Caco-2 (cell line): ENCODE results near the gene MRPL22. TPM values are rescaled to one million over a fixed set of nuclear protein-coding genes. Genes with fewer than 3 reads are reported as not detected.

Source experiments
- BruUV-seq: library from RNA; stranded (reverse); fragments of 400-500 nt; replicated peaks from 2 replicates; lab custom pipeline; 2021; lab: Mats Ljungman, UMichigan
- CTCF ChIA-PET: fragments of 300-600 bp; sonication (Branson Sonifier 250); formaldehyde crosslinking; loops from one replicate; lab custom pipeline; 2022; ENCODE audit warnings: antibody characterized with exemption; lab: Charles Lee
- POLR2A ChIA-PET: fragments of 300-600 bp; sonication (Branson Sonifier 250); formaldehyde crosslinking; loops from one replicate; lab custom pipeline; 2022; ENCODE audit warnings: antibody characterized with exemption; lab: Charles Lee
- DNase-seq, 2 experiments: peaks; one replicate each; pipeline versions ENCODE4 v3.0.0 to v3.0.0-alpha.2; 2020 to 2022
- H3K27me3 ChIP-seq: replicated peaks from 2 replicates; pipeline ENCODE4 v1.6.0; 2011; ENCODE audit warnings: low read length; ENCODE audit not compliant: control insufficient read depth, insufficient read depth
- H3K36me3 ChIP-seq: 2 replicates; pipeline ENCODE4 v1.5.1; 2011; ENCODE audit warnings: low read length; ENCODE audit not compliant: control insufficient read depth, insufficient read depth
- H3K4me1 ChIP-seq: fragments of 250-450 bp; sonication (Bioruptor Pico); 2 replicates; pipeline ENCODE4 v1.5.1; 2020; ENCODE audit warnings: mild to moderate bottlenecking
- H3K4me3 ChIP-seq: 2 replicates; pipeline ENCODE4 v1.5.1; 2011; ENCODE audit warnings: low read depth, mild to moderate bottlenecking, control low read depth, low read length
- H3K9me3 ChIP-seq: fragments of 250-450 bp; sonication (Bioruptor Pico); 2 replicates; pipeline ENCODE4 v1.5.1; 2020; ENCODE audit warnings: mild to moderate bottlenecking, moderate library complexity
- H3K27ac Mint-ChIP-seq: one replicate; pipeline ENCODE4 v1.8.0; 2022; ENCODE audit warnings: mixed read lengths; ENCODE audit not compliant: unreplicated experiment
- H3K27me3 Mint-ChIP-seq: one replicate; pipeline ENCODE4 v1.8.0; 2022; ENCODE audit warnings: mixed read lengths; ENCODE audit not compliant: insufficient read depth, unreplicated experiment
- H3K36me3 Mint-ChIP-seq: one replicate; pipeline ENCODE4 v1.8.0; 2022; ENCODE audit warnings: mild to moderate bottlenecking, mixed read lengths; ENCODE audit not compliant: insufficient read depth, unreplicated experiment
- H3K4me1 Mint-ChIP-seq: one replicate; pipeline ENCODE4 v1.8.0; 2022; ENCODE audit warnings: low read depth, mixed read lengths; ENCODE audit not compliant: unreplicated experiment
- H3K4me3 Mint-ChIP-seq: one replicate; pipeline ENCODE4 v1.8.0; 2022; ENCODE audit warnings: mild to moderate bottlenecking, moderate library complexity, mixed read lengths; ENCODE audit not compliant: unreplicated experiment
- H3K9me3 Mint-ChIP-seq: one replicate; pipeline ENCODE4 v1.8.0; 2022; ENCODE audit warnings: mixed read lengths; ENCODE audit not compliant: unreplicated experiment
- CTCF ChIP-seq, 2 experiments: fragments of 200-600 bp in 1 of 2; IDR thresholded peaks; 1 replicate in 1 of 2; 2 replicates in 1 of 2; pipeline versions ENCODE4 v1.5.1 to v1.8.0; 2011 to 2022; ENCODE audit warnings: antibody characterized with exemption in 1 of 2, control low read depth in 1 of 2, inconsistent platforms in 1 of 2, low read depth in 1 of 2, low read length in 1 of 2, mild to moderate bottlenecking in 1 of 2, moderate library complexity in 1 of 2; ENCODE audit not compliant: insufficient read depth in 1 of 2, severe bottlenecking in 1 of 2, unreplicated experiment in 1 of 2
- intact Hi-C: fragments of 100-400 bp; cut with micrococcal nuclease; formaldehyde crosslinking; loops from one replicate; pipeline ENCODE4 v1.10.0; 2022; ENCODE audit not compliant: unreplicated experiment
- total RNA-seq: library from RNA; stranded (reverse); gene quantifications from 2 replicates; pipeline ENCODE4 v1.2.3, GENCODE V29; 2022

The MRPL22 gene
- total RNA-seq, 1 experiment from 2014 or later: 84.8 TPM

DNA sequence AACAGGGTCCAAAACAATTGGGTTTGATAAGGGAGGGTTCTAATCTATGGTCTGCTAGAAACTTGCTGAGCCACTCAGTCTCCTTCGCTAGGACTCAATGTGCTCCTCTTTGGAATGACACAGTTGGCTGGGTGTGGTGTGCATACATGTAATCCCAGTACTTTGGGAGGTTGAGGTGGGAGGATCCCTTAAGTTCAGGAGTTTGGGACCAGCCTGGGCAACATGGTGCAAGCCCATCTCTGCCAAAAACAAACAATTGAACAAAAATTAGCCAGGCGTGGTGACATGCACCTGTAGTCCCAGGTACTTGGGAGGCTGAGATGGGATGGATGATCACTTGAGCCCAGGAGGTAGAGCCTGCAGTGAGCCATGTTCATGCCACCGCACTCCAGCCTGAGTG, 70.0 kb downstream of the MRPL22 start:
- TF ChIP-seq CTCF (IDR thresholded peaks at IDR 0.05; ENCODE audit: insufficient read depth in 1 of 2, low read depth in 1 of 2, low read length in 1 of 2, severe bottlenecking in 1 of 2, unreplicated experiment in 1 of 2): no peak
- H3K27me3 ChIP-seq: peaks cover 1% of the 10 kb centered on the region; the same call in 1 of the 2 replicates
- no peaks in the 10 kb centered on the region for H3K4me1 ChIP-seq
- H3K36me3 ChIP-seq: no peaks in the 10 kb centered on the region
- Mint-ChIP-seq H3K36me3 (no peaks in the 10 kb centered on the region), H3K27ac (no peak overlapping the region), H3K4me3 (no peak overlapping the region), H3K27me3 (peaks cover 28% of the 10 kb centered on the region), H3K4me1 (no peaks in the 10 kb centered on the region), H3K9me3 (peaks cover 12% of the 10 kb centered on the region)
- intact Hi-C loops: no loop called here
- no peak overlapping the region for H3K4me3 ChIP-seq
- no peaks in the 10 kb centered on the region; the same call in 1 of the 2 replicates for H3K9me3 ChIP-seq
- no peak for DNase-seq
- ChIA-PET CTCF (no interaction called here), POLR2A (no interaction called here)
- no TSS peak for BruUV-seq

DNA sequence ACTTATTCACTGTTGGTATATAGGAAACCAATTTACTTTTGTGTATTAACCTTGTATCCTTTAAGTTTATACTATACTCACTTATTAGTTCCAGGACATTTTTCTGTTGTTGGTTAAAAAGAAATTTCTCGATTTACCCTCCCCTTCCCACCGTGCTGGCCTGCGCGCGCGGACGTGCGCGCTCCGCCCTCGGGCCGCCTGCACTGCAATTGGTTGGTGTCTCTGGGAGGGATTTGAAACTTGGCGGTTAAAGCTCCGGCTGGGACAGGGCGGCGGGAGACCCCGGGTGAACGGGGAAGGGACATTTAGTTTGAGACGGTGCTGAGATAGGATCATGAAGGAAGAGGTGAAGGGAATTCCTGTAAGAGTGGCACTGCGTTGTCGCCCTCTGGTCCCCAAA, 72.7 kb downstream of the MRPL22 start, which contains the start of gene KIF4B:
TSS of gene KIF4B (plus strand) at position 230 of the 400 bp plus-strand sequence. CDS start at position 335, 105 bp downstream.
- intact Hi-C loops: no loop called here

GRCh38 chr5:155015239-155015638, 74.4 kb downstream of the MRPL22 start:
- H3K4me1 Mint-ChIP-seq: no peaks in the 10 kb centered on the region
- no peaks in the 10 kb centered on the region for H3K4me1 ChIP-seq
- H3K4me3 Mint-ChIP-seq: no peak overlapping the region
- BruUV-seq: no TSS peak
- DNase-seq: no peak
- intact Hi-C loops: no loop called here
- H3K27ac Mint-ChIP-seq: no peak overlapping the region
- H3K36me3 ChIP-seq: no peaks in the 10 kb centered on the region
- H3K36me3 Mint-ChIP-seq: no peaks in the 10 kb centered on the region
- no peaks in the 10 kb centered on the region; the same call in 1 of the 2 replicates for H3K9me3 ChIP-seq
- peaks cover 15% of the 10 kb centered on the region for H3K9me3 Mint-ChIP-seq
- ChIA-PET POLR2A (no interaction called here), CTCF (interaction anchor here (1.6 kb wide), 1 partner anchor 19 kb away, joined by 3 read pairs; no protein-coding TSS in a partner anchor)
- peaks cover 22% of the 10 kb centered on the region for H3K27me3 Mint-ChIP-seq
- peaks cover 1% of the 10 kb centered on the region for H3K27me3 ChIP-seq
- no peak for TF ChIP-seq CTCF (IDR thresholded peaks at IDR 0.05; ENCODE audit: insufficient read depth in 1 of 2, low read depth in 1 of 2, low read length in 1 of 2, severe bottlenecking in 1 of 2, unreplicated experiment in 1 of 2)
- no peak overlapping the region for H3K4me3 ChIP-seq

More for the DNA sequence above, 72.7 kb downstream of the MRPL22 start, which contains the start of gene KIF4B:
- Mint-ChIP-seq H3K9me3 (peaks cover 15% of the 10 kb centered on the region), H3K27ac (no peak within 1 kb of the TSS), H3K36me3 (no peaks in the 10 kb centered on the region), H3K4me1 (no peaks in the 10 kb centered on the region), H3K27me3 (peaks cover 24% of the 10 kb centered on the region), H3K4me3 (no peak within 1 kb of the TSS)
- no peak for TF ChIP-seq CTCF (IDR thresholded peaks at IDR 0.05; ENCODE audit: insufficient read depth in 1 of 2, low read depth in 1 of 2, low read length in 1 of 2, severe bottlenecking in 1 of 2, unreplicated experiment in 1 of 2)
- H3K27me3 ChIP-seq: peaks cover 1% of the 10 kb centered on the region
- no peaks in the 10 kb centered on the region; the same call in 1 of the 2 replicates for H3K9me3 ChIP-seq
- ChIA-PET CTCF (no interaction called here), POLR2A (no interaction called here)
- BruUV-seq: no TSS peak
- DNase-seq: no peak
- no peak within 1 kb of the TSS for H3K4me3 ChIP-seq
- no peaks in the 10 kb centered on the region for H3K4me1 ChIP-seq
- no peaks in the 10 kb centered on the region for H3K36me3 ChIP-seq
